SK-N-MC (cell line): ENCODE data around the gene TPD52L2.

Experiments used
- EZH2 ChIP-seq: fragments of 200-600 bp; sonication (generic); IDR thresholded peaks from one replicate; pipeline ENCODE4 v1.6.1; 2017; ENCODE audit warnings: antibody characterized with exemption
- FOXP2 ChIP-seq: optimal IDR thresholded peaks from 2 replicates; pipeline ENCODE3; 2011; ENCODE audit warnings: mild to moderate bottlenecking, moderate library complexity; ENCODE audit not compliant: insufficient read depth; ENCODE audit errors: extremely low read length, control extremely low read depth
- POLR2AphosphoS5 ChIP-seq: IDR thresholded peaks from 2 replicates; pipeline ENCODE4 v1.6.1; 2012; ENCODE audit warnings: mild to moderate bottlenecking, low read depth, low read length, borderline replicate concordance

GRCh38 chr20:63895952-63896263 lies 30.8 kb downstream of the TPD52L2 start:
- no peak for TF ChIP-seq POLR2AphosphoS5
- no peak for TF ChIP-seq EZH2
- TF ChIP-seq FOXP2, result no peak
